ENCODE measurements around the gene PTGIR. TPM values are rescaled to one million over a fixed set of nuclear protein-coding genes. Genes with fewer than 3 reads are reported as not detected.

The PTGIR gene, protein sequence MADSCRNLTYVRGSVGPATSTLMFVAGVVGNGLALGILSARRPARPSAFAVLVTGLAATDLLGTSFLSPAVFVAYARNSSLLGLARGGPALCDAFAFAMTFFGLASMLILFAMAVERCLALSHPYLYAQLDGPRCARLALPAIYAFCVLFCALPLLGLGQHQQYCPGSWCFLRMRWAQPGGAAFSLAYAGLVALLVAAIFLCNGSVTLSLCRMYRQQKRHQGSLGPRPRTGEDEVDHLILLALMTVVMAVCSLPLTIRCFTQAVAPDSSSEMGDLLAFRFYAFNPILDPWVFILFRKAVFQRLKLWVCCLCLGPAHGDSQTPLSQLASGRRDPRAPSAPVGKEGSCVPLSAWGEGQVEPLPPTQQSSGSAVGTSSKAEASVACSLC
- total RNA-seq: 10.8 TPM

DNA sequence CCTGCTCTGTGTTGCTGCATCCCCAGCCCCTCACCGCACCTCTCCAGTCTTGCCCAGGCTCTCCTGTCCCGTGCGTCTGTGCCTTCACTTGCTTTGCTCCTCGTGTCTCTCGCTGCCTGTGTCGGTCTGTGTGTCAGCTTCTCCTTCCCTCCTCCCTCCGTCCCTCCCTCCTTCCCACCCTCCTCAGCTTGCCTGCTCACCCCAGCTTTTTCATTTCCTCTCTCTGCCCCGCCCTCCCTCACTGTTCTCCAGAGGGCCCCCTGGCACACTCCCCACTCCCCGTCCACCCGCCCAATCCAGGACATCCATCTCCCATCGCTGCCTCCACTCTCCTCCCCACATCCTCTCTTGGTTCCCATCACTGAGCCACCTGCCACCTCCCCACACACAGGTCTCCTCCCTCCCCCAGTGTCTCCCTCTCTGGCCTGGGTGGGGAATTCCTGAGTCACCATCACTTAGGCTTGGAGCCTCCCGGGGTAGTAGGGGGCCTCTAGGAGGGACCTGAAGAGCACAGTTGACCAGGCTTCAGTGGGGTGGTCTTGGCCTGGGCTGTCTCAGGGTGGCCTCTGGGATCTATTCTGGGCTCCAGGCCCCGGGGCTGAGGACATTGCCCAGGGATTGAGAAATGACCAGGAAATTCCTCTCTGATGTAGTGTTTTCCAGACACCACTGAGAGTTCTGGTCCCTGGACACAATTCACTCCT is at the start of gene PTGIR:
PTGIR (minus strand) TSS at position 132 of the 704 bp plus-strand sequence. CDS start 864 bp downstream, outside the sequence.
- H3K4me3 ChIP-seq: peak within 1 kb of the TSS; percentile 17 to 27
- H3K36me3 ChIP-seq: no peaks in the 10 kb centered on the region
- no peaks in the 10 kb centered on the region for H3K27me3 ChIP-seq
- intact Hi-C loops (cut with DNase I): loop anchor here (5.0 kb wide), 1 partner anchor 37 kb away; the partner anchor contains the start of gene DACT3
- H3K27ac ChIP-seq: peak within 1 kb of the TSS; percentile 87
- H3K9me3 ChIP-seq: no peaks in the 10 kb centered on the region
- no peak for DNase-seq (ENCODE audit: extremely low spot score in 2 of 2)
- peaks cover 36% of the 10 kb centered on the region for H3K4me1 ChIP-seq
- TF ChIP-seq POLR2A (IDR thresholded peaks at IDR 0.05): no peak
- TF ChIP-seq POLR2AphosphoS5 (IDR thresholded peaks at IDR 0.05; ENCODE audit: insufficient read depth in 1 of 2, low read depth in 1 of 2): peak; percentile 21 to 78
- TF ChIP-seq, protein P1, sequence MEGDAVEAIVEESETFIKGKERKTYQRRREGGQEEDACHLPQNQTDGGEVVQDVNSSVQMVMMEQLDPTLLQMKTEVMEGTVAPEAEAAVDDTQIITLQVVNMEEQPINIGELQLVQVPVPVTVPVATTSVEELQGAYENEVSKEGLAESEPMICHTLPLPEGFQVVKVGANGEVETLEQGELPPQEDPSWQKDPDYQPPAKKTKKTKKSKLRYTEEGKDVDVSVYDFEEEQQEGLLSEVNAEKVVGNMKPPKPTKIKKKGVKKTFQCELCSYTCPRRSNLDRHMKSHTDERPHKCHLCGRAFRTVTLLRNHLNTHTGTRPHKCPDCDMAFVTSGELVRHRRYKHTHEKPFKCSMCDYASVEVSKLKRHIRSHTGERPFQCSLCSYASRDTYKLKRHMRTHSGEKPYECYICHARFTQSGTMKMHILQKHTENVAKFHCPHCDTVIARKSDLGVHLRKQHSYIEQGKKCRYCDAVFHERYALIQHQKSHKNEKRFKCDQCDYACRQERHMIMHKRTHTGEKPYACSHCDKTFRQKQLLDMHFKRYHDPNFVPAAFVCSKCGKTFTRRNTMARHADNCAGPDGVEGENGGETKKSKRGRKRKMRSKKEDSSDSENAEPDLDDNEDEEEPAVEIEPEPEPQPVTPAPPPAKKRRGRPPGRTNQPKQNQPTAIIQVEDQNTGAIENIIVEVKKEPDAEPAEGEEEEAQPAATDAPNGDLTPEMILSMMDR (IDR thresholded peaks at IDR 0.05): no peak

DNA sequence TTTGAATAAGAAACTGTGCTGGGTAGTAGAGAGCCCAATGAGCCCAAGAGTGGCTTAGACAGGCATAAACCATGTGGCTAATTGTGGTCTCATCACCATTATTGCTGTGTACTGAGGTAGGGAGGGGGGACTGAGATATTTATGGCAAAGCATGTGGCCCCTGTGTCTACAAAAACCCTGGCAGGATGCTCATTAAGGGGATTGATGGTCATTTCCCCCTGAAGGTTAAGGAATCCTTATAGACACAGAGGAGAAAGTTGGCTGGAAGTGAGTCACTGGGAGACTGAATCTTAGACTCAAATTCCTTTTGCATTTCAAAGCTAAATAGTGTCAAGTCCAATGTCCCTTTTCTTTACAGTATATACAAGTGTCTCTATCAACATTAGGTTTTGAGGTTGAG is 45.9 kb upstream of the PTGIR start:
- TF ChIP-seq POLR2A (IDR thresholded peaks at IDR 0.05) (no peak), POLR2AphosphoS5 (IDR thresholded peaks at IDR 0.05; ENCODE audit: insufficient read depth in 1 of 2, low read depth in 1 of 2) (no peak)
- TF ChIP-seq, protein P1 (IDR thresholded peaks at IDR 0.05): no peak
- no peak for DNase-seq (ENCODE audit: extremely low spot score in 2 of 2)
- no peak overlapping the region for H3K4me3 ChIP-seq
- no peaks in the 10 kb centered on the region for H3K9me3 ChIP-seq
- H3K4me1 ChIP-seq: no peaks in the 10 kb centered on the region
- H3K27me3 ChIP-seq: no peaks in the 10 kb centered on the region
- peaks cover 0 to 25% of the 10 kb centered on the region in 2 donors for H3K36me3 ChIP-seq
- H3K27ac ChIP-seq: no peak overlapping the region
- intact Hi-C loops (cut with DNase I): no loop called here

DNA sequence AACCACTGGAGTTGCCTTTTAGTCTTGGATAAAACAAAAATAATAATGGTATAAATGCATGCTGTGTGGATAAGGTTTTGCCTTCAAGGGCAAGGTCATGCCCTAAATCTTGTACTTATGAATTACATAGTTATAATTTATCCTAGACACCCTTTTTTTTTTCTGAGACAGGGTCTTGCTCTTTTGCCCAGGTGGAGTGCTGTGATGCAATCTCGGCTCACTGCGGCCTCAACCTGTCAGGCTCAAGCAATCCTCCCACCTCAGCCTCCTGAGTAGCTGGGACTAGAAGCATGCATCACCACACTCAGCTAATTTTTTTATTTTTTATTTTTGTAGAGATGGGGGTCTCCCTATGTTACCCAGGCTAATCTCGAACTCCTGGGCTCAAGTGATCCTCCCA is 43.8 kb upstream of the PTGIR start:
- Histone ChIP-seq H3K27me3 (no peaks in the 10 kb centered on the region), H3K9me3 (no peaks in the 10 kb centered on the region), H3K27ac (no peak overlapping the region), H3K4me3 (no peak overlapping the region), H3K36me3 (peaks cover 0 to 6% of the 10 kb centered on the region in 2 donors), H3K4me1 (no peaks in the 10 kb centered on the region)
- no peak for TF ChIP-seq POLR2AphosphoS5 (IDR thresholded peaks at IDR 0.05; ENCODE audit: insufficient read depth in 1 of 2, low read depth in 1 of 2)
- TF ChIP-seq POLR2A (IDR thresholded peaks at IDR 0.05): no peak
- TF ChIP-seq, protein P1 (IDR thresholded peaks at IDR 0.05): no peak
- intact Hi-C loops (cut with DNase I): no loop called here
- no peak for DNase-seq (ENCODE audit: extremely low spot score in 2 of 2)

DNA sequence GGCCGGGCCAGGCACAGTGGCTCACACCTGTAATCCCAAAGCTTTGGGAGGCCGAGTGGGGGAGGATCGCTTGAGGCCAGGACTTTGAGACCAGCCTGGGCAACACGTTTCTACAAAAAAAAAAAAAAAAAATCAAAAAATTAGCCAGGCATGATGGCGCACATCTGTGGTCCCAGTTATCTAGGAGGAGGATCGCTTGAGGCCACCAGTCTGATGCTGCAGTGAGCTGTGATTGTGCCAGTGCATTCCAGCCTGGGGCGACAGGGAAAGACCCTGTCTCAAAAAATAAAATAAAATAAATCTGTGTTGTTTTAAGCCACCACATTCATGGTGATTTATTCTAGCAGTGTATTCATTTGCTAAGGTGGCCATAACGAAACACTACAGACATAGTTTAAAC is 40.2 kb upstream of the PTGIR start:
- Histone ChIP-seq H3K4me3 (no peak overlapping the region), H3K36me3 (no peaks in the 10 kb centered on the region), H3K4me1 (peaks cover 19% of the 10 kb centered on the region), H3K27me3 (no peaks in the 10 kb centered on the region), H3K27ac (no peak overlapping the region), H3K9me3 (no peaks in the 10 kb centered on the region)
- no peak for DNase-seq (ENCODE audit: extremely low spot score in 2 of 2)
- intact Hi-C loops (cut with DNase I): no loop called here
- TF ChIP-seq, protein P1 (IDR thresholded peaks at IDR 0.05): no peak
- TF ChIP-seq POLR2AphosphoS5 (IDR thresholded peaks at IDR 0.05; ENCODE audit: insufficient read depth in 1 of 2, low read depth in 1 of 2) (no peak), POLR2A (IDR thresholded peaks at IDR 0.05) (no peak)

Data from vagina (tissue), 2 donors.